ENCODE results near the gene PIK3R4.

Gene PIK3R4

DNA sequence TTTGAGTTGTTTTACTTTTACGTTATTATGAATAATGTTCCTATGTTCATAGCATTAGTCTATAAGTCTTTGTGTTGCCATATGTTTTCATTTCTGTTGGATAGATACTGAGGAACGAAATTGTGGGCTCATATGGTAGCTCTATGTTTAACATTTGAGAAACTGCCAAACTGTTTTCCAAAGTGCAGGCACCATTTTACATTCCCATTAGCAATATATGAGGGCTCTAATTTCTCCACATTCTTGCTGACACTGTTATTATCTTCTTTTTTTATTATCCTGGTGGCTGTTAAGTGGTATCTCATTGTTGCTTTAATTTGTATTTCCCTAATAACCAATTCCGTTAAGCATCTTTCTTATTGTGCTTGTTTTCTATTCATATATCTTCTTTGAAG, 1.8 kb upstream of the PIK3R4 start:
- peak overlapping the region; percentile 94 for H3K4me3 ChIP-seq (ENCODE audit: low read depth, low read length)
- DNase-seq (ENCODE audit: low read depth) = no peak
- TF ChIP-seq, protein P1, sequence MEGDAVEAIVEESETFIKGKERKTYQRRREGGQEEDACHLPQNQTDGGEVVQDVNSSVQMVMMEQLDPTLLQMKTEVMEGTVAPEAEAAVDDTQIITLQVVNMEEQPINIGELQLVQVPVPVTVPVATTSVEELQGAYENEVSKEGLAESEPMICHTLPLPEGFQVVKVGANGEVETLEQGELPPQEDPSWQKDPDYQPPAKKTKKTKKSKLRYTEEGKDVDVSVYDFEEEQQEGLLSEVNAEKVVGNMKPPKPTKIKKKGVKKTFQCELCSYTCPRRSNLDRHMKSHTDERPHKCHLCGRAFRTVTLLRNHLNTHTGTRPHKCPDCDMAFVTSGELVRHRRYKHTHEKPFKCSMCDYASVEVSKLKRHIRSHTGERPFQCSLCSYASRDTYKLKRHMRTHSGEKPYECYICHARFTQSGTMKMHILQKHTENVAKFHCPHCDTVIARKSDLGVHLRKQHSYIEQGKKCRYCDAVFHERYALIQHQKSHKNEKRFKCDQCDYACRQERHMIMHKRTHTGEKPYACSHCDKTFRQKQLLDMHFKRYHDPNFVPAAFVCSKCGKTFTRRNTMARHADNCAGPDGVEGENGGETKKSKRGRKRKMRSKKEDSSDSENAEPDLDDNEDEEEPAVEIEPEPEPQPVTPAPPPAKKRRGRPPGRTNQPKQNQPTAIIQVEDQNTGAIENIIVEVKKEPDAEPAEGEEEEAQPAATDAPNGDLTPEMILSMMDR (IDR thresholded peaks at IDR 0.05; ENCODE audit: insufficient read depth, low read depth, low read length, missing control alignments) = no peak

DNA sequence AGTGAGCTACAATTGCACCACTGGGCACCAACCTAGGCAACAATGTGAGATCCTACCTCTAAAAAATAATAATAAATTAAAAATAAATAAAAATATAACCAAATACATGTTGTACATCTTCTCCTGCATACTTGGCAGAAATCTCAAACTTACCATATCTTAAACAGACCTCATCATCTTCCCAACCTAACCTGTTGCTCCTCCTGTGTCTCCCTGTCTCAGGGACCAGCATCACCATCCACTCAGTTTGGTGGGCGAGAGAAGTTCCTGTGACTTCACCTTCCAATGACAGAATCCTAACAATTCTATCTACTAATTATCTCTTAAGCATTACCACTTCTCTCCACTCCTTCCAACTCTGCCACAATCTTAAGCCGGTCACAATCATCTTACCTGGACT, 3.3 kb downstream of the PIK3R4 start:
- TF ChIP-seq, protein P1 (IDR thresholded peaks at IDR 0.05; ENCODE audit: insufficient read depth, low read depth, low read length, missing control alignments) = no peak
- no peak for DNase-seq (ENCODE audit: low read depth)
- no peak overlapping the region for H3K4me3 ChIP-seq (ENCODE audit: low read depth, low read length)

DNA sequence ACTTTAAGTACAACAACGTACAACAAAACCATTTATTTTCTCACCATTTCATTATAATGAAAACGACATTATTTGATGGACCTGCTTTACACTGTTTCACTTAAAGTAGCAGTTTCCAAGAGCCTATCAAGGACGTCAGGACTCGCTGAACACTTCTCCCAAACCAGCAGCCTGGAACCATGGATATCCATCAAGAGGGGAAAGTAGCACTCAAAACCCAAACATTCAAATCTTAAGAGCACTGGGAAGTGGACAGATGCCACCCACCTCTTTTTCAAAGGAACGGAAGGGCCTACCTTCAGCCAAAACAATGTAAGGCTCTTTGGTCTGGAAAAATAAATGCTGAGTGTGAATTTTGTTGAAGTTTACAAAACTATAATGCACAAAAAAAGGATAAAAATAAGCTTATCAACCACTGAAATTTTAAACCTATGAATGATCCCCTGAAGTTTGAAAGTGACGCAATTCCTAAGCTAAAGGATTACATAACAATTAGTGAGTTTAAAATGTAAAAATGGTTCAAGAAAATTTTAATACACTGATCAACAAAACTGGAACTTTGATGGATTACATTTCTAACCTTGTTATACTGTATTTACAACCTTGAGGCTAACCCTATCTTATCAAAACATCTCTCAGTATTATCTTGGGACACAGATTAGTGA, 4.6 kb downstream of the PIK3R4 start:
- H3K4me3 ChIP-seq (ENCODE audit: low read depth, low read length) = no peak overlapping the region
- TF ChIP-seq, protein P1 (IDR thresholded peaks at IDR 0.05; ENCODE audit: insufficient read depth, low read depth, low read length, missing control alignments) = no peak
- no peak for DNase-seq (ENCODE audit: low read depth)

DNA sequence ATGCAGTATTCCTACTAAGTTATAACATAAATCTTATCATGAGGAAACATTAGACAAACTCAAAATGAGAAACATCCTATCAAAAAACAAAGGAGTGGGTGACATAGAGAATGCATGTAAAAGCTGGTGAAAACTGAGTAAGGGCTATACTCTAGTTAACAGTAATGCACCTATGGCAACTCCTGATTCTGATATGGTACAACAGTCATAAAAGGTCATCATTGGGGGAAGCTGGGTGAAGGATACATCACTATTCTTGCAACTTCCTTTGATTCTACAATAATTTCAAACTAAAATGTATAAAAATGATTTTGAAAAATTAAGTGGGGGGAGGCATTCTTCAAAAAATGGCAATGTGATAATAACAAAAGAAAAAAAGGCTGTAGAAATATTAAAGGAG, 6.8 kb downstream of the PIK3R4 start:
- no peak for DNase-seq (ENCODE audit: low read depth)
- TF ChIP-seq, protein P1 (IDR thresholded peaks at IDR 0.05; ENCODE audit: insufficient read depth, low read depth, low read length, missing control alignments) = no peak
- H3K4me3 ChIP-seq (ENCODE audit: low read depth, low read length) = no peak overlapping the region

DNA sequence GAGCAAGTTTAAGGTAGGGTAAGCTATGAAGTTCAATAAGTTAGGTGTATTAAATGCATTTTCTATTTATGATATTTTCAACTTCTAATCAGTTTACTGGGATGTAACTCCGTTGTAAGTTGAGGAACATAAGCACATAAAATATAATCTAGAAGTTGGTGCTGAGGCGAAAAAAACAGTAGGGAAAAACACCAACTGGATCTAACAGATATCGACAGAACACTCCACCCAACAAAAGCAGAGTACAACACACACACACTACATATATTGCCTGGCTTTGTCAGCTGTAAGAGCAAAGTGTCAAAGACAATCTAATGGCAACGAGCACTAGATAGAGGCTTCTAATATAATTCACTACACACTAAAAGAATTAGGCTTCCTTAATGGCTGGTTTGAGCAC, 8.4 kb downstream of the PIK3R4 start:
- TF ChIP-seq, protein P1 (IDR thresholded peaks at IDR 0.05; ENCODE audit: insufficient read depth, low read depth, low read length, missing control alignments) = no peak
- H3K4me3 ChIP-seq (ENCODE audit: low read depth, low read length) = no peak overlapping the region
- no peak for DNase-seq (ENCODE audit: low read depth)

DNA sequence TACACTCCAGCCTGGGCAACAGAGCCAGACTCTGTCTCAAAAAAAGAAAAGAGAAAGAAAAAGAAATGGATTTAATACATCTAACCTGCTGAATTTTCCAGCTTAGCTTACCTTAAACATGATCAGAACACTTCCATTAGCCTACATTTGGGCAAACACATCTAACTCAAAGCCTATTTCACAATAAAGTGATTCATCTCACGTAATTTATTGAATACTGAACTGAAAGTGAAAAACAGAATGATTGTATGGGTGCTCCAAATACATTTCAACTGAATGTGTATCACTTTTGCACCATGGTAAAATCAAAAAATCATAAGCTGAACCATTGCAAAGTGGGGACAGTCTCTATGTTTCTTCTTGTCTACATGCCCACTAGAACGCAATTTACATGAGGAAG, 9.0 kb downstream of the PIK3R4 start:
- no peak overlapping the region for H3K4me3 ChIP-seq (ENCODE audit: low read depth, low read length)
- no peak for DNase-seq (ENCODE audit: low read depth)
- TF ChIP-seq, protein P1 (IDR thresholded peaks at IDR 0.05; ENCODE audit: insufficient read depth, low read depth, low read length, missing control alignments) = no peak

DNA sequence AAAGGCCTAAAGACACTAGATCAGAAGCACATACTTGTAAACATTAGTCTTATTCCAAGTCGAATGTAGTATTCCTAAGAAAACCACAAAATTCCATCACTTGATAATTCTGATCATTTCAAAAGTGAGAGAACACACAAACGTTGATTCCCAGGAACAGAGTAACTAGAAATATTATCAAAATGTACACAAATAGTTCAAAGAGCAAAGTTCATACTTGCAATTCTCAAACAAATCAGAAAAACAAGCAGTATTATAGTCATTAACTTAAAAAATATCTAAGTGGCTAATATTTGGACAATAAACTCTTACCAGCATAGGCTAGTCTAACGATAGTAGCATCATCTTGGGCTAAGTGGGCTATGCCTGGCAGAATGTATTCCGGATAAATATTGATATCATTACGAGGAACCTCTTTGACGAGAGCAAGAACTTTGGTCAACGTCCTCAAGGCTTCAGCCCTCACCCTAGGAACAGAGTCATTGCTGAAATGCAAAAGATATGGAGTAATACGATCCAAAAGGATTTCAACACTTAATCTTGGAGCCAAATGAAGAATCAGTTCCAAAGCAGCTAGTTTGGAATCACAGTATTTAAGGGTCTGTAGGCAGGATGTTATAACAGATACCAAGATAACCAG, 13.3 kb downstream of the PIK3R4 start:
- TF ChIP-seq, protein P1 (IDR thresholded peaks at IDR 0.05; ENCODE audit: insufficient read depth, low read depth, low read length, missing control alignments) = no peak
- no peak for DNase-seq (ENCODE audit: low read depth)

More for the DNA sequence above, 13.3 kb downstream of the PIK3R4 start:
- H3K4me3 ChIP-seq (ENCODE audit: low read depth, low read length) = no peak overlapping the region
